ENCODE measurements around the gene SMCO2. TPM values are rescaled to one million over a fixed set of nuclear protein-coding genes. Genes with fewer than 3 reads are reported as not detected.

Gene SMCO2
- total and polyA plus RNA-seq, 2 of the 4 experiments (the other 2 are of a cell fraction) = 0.19 TPM; not detected in 1

DNA sequence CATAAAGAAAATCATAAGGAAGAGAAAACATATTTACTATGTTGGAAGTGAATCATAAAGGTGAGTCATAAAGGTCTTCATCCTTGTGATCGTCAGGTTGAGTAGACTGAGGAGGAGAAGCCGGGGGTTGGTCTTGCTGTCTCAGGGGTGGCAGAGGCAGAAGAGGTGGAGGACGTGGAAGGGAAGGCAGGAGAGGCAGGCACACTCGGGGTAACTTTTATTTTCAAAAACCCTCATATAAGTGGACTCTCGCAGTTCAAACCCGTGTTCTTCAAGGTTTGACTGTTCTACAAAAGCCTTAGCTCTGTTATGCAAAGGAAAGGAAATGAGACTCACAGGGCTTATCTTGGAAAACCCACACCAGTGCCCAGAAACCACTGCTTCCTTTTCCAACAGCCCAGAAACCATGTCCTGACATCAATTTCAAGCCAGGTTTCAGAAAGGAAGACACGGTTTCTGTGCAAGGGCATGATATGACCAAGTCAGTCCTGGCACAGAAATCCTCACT, 14.0 kb downstream of the SMCO2 start:
- Histone ChIP-seq H3K14ac (replicated peaks; ENCODE audit: low read depth, low read length) (no peak overlapping the region), H2AK9ac (replicated peaks; ENCODE audit: low read depth, low read length, poor library complexity) (no peak overlapping the region), H2AFZ (replicated peaks; ENCODE audit: low read length, poor library complexity) (no peak overlapping the region), H3K9me1 (ENCODE audit: insufficient read depth, low read length) (no peaks in the 10 kb centered on the region), H4K5ac (ENCODE audit: low read depth, low read length) (no peak overlapping the region), H4K20me1 (ENCODE audit: insufficient read depth, low read length) (no peaks in the 10 kb centered on the region), H3K4me1 (ENCODE audit: control insufficient read depth, insufficient read depth, low read length) (peaks cover 2% of the 10 kb centered on the region; the same call in 1 of the 2 replicates), H3K27me3 (ENCODE audit: control insufficient read depth, insufficient read depth, low read length) (no peaks in the 10 kb centered on the region), H4K91ac (ENCODE audit: insufficient read depth, low read depth, low read length) (no peak overlapping the region), H2BK20ac (ENCODE audit: low read depth, low read length) (no peak overlapping the region), H3K27ac (ENCODE audit: insufficient read depth, low read length) (no peak overlapping the region), H3K56ac (ENCODE audit: extremely low read depth, insufficient read depth, low read length) (no peak overlapping the region), H2BK15ac (ENCODE audit: low read depth, low read length) (no peak overlapping the region), H3K18ac (ENCODE audit: low read depth, low read length) (no peak overlapping the region), H3K9me3 (ENCODE audit: control insufficient read depth, insufficient read depth, low read length) (no peaks in the 10 kb centered on the region), H3K79me1 (ENCODE audit: low read depth in 1 of 2, low read length in 2 of 2) (no peaks in the 10 kb centered on the region; a peak in 1 of 4 replicates), H3K4ac (ENCODE audit: low read depth, low read length) (no peak overlapping the region), H3K4me3 (ENCODE audit: insufficient read depth, low read depth, low read length) (no peak overlapping the region), H4K8ac (ENCODE audit: low read depth in 2 of 2, low read length in 2 of 2) (no peak overlapping the region), H3K9ac (ENCODE audit: low read depth, low read length) (no peak overlapping the region), H3K23ac (ENCODE audit: low read depth, low read length) (no peak overlapping the region), H3K36me3 (ENCODE audit: control insufficient read depth, insufficient read depth, low read length) (no peaks in the 10 kb centered on the region), H2BK5ac (ENCODE audit: low read depth, low read length, poor library complexity, severe bottlenecking) (no peak overlapping the region), H2AK5ac (ENCODE audit: low read depth, low read length) (no peak overlapping the region), H3K4me2 (ENCODE audit: low read depth, low read length) (no peak overlapping the region), H2BK120ac (ENCODE audit: low read depth, low read length) (no peak overlapping the region)
- TF ChIP-seq RAD21 (IDR thresholded peaks at IDR 0.05; ENCODE audit: low read length) = no peak
- no peak for TF ChIP-seq CHD1 (IDR thresholded peaks at IDR 0.05; ENCODE audit: low read depth, low read length)
- no peak for TF ChIP-seq NFE2L2 (IDR thresholded peaks at IDR 0.05; ENCODE audit: low read depth, low read length)
- TF ChIP-seq MXI1 (IDR thresholded peaks at IDR 0.05; ENCODE audit: borderline replicate concordance, low read depth, low read length) = no peak
- no peak for TF ChIP-seq RCOR1 (IDR thresholded peaks at IDR 0.05; ENCODE audit: insufficient replicate concordance, low read length)
- no peak for TF ChIP-seq USF2 (IDR thresholded peaks at IDR 0.05; ENCODE audit: low read depth, low read length)
- TF ChIP-seq FOS (IDR thresholded peaks at IDR 0.05; ENCODE audit: low read depth, low read length) = no peak
- TF ChIP-seq MAFK (IDR thresholded peaks at IDR 0.05; ENCODE audit: low read depth, low read length) = no peak
- no peak for TF ChIP-seq CEBPB (IDR thresholded peaks at IDR 0.05; ENCODE audit: low read depth, low read length)
- TF ChIP-seq MAZ (IDR thresholded peaks at IDR 0.05; ENCODE audit: borderline replicate concordance, low read depth, low read length) = no peak
- no peak for TF ChIP-seq ELK1 (IDR thresholded peaks at IDR 0.05; ENCODE audit: borderline replicate concordance, low read depth, low read length)
- no peak for TF ChIP-seq SMC3 (IDR thresholded peaks at IDR 0.05; ENCODE audit: low read depth, low read length)
- dilution Hi-C loops (cut with HindIII; ENCODE audit: low sequenced_read_pairs, unreplicated experiment) (no loop called here), intact Hi-C loops (cut with micrococcal nuclease) (no loop called here), in situ Hi-C loops (cut with MboI; ENCODE audit: low sequenced_read_pairs) (no loop called here)
- no CpG with 5 or more reads among the region's 7 CpGs for WGBS, 2 experiments (ENCODE audit: extremely low coverage in 2 of 2, insufficient read length in 1 of 2)
- ChIA-PET POLR2A (ENCODE audit: unreplicated experiment) (no interaction called here), CTCF (no interaction called here)
- no TSS peak for BruUV-seq (replicated peaks)
- ATAC-seq (ENCODE audit: low read depth) = no peak
- peak; percentile 38 for DNase-seq
